Measurements from ENCODE around the gene VOPP1.

VOPP1 gene

DNA sequence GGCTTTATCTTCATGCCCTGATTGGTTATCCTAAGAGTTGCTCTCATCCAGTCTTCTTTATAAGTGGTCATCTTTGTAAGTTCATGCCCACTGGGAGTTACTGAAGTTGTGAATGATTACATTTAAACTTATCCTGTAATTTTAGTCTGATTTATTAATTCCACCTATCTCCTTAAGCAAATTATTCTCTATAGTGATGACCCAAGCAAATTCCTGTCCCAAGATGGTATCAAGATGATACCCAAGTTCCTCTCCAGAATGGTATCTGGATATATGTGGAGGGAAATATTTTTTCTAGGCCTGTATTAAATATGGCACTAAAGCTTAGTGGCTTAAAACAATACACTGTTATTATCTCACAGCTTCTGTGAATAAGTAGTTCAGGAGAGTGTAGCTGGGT lies 22.6 kb upstream of the VOPP1 start:
- no peak for DNase-seq (ENCODE audit: low read depth)
- TF ChIP-seq MYC (IDR thresholded peaks at IDR 0.05; ENCODE audit: low read depth, low read length) (no peak), POLR2A (IDR thresholded peaks at IDR 0.05; ENCODE audit: extremely low read depth, insufficient read length) (no peak)
- TF ChIP-seq, protein P1, sequence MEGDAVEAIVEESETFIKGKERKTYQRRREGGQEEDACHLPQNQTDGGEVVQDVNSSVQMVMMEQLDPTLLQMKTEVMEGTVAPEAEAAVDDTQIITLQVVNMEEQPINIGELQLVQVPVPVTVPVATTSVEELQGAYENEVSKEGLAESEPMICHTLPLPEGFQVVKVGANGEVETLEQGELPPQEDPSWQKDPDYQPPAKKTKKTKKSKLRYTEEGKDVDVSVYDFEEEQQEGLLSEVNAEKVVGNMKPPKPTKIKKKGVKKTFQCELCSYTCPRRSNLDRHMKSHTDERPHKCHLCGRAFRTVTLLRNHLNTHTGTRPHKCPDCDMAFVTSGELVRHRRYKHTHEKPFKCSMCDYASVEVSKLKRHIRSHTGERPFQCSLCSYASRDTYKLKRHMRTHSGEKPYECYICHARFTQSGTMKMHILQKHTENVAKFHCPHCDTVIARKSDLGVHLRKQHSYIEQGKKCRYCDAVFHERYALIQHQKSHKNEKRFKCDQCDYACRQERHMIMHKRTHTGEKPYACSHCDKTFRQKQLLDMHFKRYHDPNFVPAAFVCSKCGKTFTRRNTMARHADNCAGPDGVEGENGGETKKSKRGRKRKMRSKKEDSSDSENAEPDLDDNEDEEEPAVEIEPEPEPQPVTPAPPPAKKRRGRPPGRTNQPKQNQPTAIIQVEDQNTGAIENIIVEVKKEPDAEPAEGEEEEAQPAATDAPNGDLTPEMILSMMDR (IDR thresholded peaks at IDR 0.05; ENCODE audit: low read depth, low read length), result no peak
- TF ChIP-seq, protein P2, sequence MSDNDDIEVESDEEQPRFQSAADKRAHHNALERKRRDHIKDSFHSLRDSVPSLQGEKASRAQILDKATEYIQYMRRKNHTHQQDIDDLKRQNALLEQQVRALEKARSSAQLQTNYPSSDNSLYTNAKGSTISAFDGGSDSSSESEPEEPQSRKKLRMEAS (IDR thresholded peaks at IDR 0.05; ENCODE audit: low read depth, low read length), result no peak
- no peak overlapping the region for H3K4me3 ChIP-seq (ENCODE audit: low read depth, low read length)

DNA sequence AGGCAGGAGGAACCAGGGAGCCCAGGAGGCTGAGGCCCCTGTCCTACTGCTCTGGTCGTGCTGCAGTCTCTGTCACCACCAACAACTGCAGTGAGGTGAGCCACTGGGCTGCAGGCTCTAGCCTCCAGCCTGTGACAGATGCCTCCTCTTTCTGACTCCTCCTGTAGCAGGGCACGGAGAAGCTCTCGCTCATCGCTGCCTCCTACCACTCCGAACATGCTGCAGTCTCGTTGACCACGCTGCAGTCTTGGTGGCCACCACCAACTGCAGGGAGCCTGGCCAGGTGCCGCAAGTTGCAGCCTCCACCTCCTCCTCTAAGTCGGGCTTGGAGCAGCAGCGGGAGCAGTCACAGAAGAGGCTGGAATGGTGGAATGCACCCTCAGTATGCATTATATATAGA lies 22.1 kb upstream of the VOPP1 start:
- TF ChIP-seq POLR2A (IDR thresholded peaks at IDR 0.05; ENCODE audit: extremely low read depth, insufficient read length) (no peak), MYC (IDR thresholded peaks at IDR 0.05; ENCODE audit: low read depth, low read length) (no peak)
- TF ChIP-seq, protein P2 (IDR thresholded peaks at IDR 0.05; ENCODE audit: low read depth, low read length), result no peak
- TF ChIP-seq, protein P1 (IDR thresholded peaks at IDR 0.05; ENCODE audit: low read depth, low read length), result no peak
- H3K4me3 ChIP-seq (ENCODE audit: low read depth, low read length), result no peak overlapping the region

DNA sequence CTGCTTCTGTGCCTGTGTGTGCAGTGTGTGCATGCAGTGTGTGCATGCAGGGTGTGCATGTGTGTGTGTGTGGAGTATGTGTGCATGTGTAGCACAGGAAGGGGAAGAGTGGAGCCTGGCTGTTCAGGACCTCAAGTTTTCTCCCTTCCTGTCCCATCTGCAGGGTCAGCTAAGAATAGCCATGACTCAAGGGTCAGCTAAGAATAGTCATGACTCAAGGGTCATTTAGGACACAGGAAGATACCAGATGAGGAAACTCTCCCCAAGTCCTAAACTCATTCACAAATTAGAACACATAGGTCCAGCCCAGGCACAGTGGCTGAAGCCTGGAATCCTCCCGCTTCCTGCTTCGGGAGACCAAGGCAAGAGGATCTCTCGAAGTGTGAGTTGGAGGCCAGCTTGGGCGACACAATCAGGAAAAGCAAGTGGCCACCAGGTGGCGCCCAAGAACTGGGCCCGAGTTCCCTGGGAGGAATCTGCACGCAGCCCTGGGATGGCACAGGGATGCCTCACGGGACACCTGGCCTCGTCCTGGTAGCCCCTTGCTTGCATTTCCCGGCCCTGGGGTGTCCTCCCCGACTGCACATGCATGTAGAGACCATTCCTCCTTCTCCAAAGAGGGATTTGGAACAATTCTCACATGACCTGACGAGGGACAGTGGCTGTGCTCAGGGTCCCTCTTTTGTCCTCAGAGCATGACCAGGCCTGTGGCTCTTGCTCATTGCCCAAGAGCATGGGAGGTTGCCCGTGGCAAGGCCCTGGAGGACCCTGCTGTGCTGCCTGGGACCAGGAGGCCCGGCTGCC lies 21.4 kb upstream of the VOPP1 start:
- TF ChIP-seq, protein P1 (IDR thresholded peaks at IDR 0.05; ENCODE audit: low read depth, low read length), result peak; percentile 94
- TF ChIP-seq, protein P2 (IDR thresholded peaks at IDR 0.05; ENCODE audit: low read depth, low read length), result no peak
- TF ChIP-seq MYC (IDR thresholded peaks at IDR 0.05; ENCODE audit: low read depth, low read length), result no peak
- H3K4me3 ChIP-seq (ENCODE audit: low read depth, low read length), result no peak overlapping the region
- DNase-seq (ENCODE audit: low read depth), result peak; percentile 74

More for the DNA sequence above, 22.1 kb upstream of the VOPP1 start:
- DNase-seq (ENCODE audit: low read depth), result no peak

DNA sequence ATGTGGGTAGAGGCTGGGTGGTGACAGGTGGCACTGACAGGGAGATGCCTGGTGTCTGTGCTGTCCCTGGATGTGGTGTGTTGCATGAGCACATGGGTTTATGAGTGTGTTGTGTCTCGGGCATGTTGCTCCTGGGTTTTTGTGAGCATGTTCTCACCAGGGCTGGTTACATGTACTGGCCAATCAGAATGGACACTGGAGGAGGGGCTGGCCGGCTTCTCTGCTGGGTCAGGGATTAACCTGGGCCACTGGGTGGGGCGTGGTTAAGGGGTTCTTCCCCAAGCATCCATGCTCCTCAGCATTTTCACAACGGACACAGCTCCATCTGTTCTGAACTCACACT lies 20.8 kb upstream of the VOPP1 start:
- no peak overlapping the region for H3K4me3 ChIP-seq (ENCODE audit: low read depth, low read length)
- DNase-seq (ENCODE audit: low read depth), result no peak
- TF ChIP-seq POLR2A (IDR thresholded peaks at IDR 0.05; ENCODE audit: extremely low read depth, insufficient read length) (no peak), MYC (IDR thresholded peaks at IDR 0.05; ENCODE audit: low read depth, low read length) (no peak)
- TF ChIP-seq, protein P1 (IDR thresholded peaks at IDR 0.05; ENCODE audit: low read depth, low read length), result no peak
- TF ChIP-seq, protein P2 (IDR thresholded peaks at IDR 0.05; ENCODE audit: low read depth, low read length), result no peak

DNA sequence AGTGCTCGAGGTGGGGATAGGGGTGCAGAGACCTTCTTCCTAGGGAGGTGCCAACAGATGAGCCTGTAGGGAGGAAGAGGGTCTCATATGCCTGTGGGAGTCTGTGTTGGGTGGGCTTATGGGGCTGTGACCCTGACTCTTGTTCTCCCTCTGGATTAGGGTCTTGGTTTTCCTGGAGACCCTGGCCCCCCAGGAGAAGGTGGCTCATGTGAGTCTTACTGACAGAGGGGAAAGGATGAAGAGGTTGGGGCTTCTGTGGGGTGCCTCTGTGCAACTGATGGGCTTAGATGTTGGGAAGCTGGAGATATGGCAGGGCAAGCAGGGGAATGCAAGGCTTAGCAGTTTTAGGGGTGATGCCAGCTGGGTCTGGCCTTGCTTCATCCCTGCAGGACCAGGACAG lies 20.2 kb upstream of the VOPP1 start:
- H3K4me3 ChIP-seq (ENCODE audit: low read depth, low read length), result no peak overlapping the region
- DNase-seq (ENCODE audit: low read depth), result no peak
- TF ChIP-seq POLR2A (IDR thresholded peaks at IDR 0.05; ENCODE audit: extremely low read depth, insufficient read length) (no peak), MYC (IDR thresholded peaks at IDR 0.05; ENCODE audit: low read depth, low read length) (no peak)
- TF ChIP-seq, protein P2 (IDR thresholded peaks at IDR 0.05; ENCODE audit: low read depth, low read length), result no peak
- TF ChIP-seq, protein P1 (IDR thresholded peaks at IDR 0.05; ENCODE audit: low read depth, low read length), result no peak

All from NB4 (cell line).